GM12891 (cell line): ENCODE results near the gene ANAPC2.

Experiments used
- POLR2A ChIP-seq: IDR thresholded peaks from 2 replicates; pipeline ENCODE4 v1.6.1; 2011; ENCODE audit warnings: low read depth, low read length, control low read depth
- POLR2AphosphoS5 ChIP-seq: IDR thresholded peaks from 2 replicates; pipeline ENCODE4 v1.6.1; 2011; ENCODE audit warnings: low read depth, low read length, control low read depth
- SPI1 ChIP-seq: IDR thresholded peaks from 2 replicates; pipeline ENCODE4 v1.6.1; 2011; ENCODE audit warnings: low read depth, low read length, control low read depth
- TAF1 ChIP-seq: IDR thresholded peaks from 2 replicates; pipeline ENCODE4 v1.6.1; 2011; ENCODE audit warnings: low read depth, low read length, control low read depth

- TF ChIP-seq POLR2AphosphoS5 = no peak
- TF ChIP-seq POLR2A = no peak
- TF ChIP-seq SPI1 = no peak
- no peak for TF ChIP-seq TAF1
Measured at GRCh38 chr9:137163805-137164204, 24.6 kb downstream of the ANAPC2 start.
